Transverse colon (tissue), 4 donors: ENCODE data around the gene NOP16. TPM values are rescaled to one million over a fixed set of nuclear protein-coding genes. Genes with fewer than 3 reads are reported as not detected.

Experiments used
- DNase-seq: peaks from one replicate; pipeline ENCODE4 v3.0.0-alpha.2; 2019
- H3K27ac ChIP-seq, 4 donors: fragments of 200-600 bp; sonication (generic); 2 replicates each; pipeline ENCODE4 v1.5.1; 2016 to 2018; ENCODE audit warnings: inconsistent platforms in 4 of 4
- H3K27me3 ChIP-seq: fragments of 200-600 bp; sonication (generic); 2 replicates; pipeline ENCODE4 v1.5.1; 2017; ENCODE audit warnings: inconsistent platforms
- H3K36me3 ChIP-seq, 4 donors: fragments of 200-600 bp; sonication (generic); 2 replicates each; pipeline ENCODE4 v1.5.1; 2017 to 2019; ENCODE audit warnings: inconsistent platforms in 4 of 4
- H3K4me1 ChIP-seq, 4 donors: fragments of 200-600 bp; sonication (generic); 2 replicates each; pipeline ENCODE4 v1.5.1; 2017 to 2020; ENCODE audit warnings: inconsistent platforms in 4 of 4
- H3K4me3 ChIP-seq, 4 donors: fragments of 200-600 bp; sonication (generic); 1 replicate in 1 of 4; 2 replicates in 3 of 4; pipeline versions ENCODE4 v1.5.1 to v1.6.1; 2017 to 2019; ENCODE audit warnings: inconsistent platforms in 4 of 4
- H3K9me3 ChIP-seq, 2 donors: fragments of 200-600 bp; sonication (generic); 2 replicates each; pipeline ENCODE4 v1.5.1; 2017 to 2019; ENCODE audit warnings: inconsistent platforms in 2 of 2
- EP300 ChIP-seq: sonication (generic); formaldehyde crosslinking; IDR thresholded peaks from one replicate; pipeline ENCODE4 v1.6.1; 2017; ENCODE audit warnings: antibody characterized with exemption, low read depth
- POLR2A ChIP-seq: fragments of 450-650 bp; IDR thresholded peaks from one replicate; pipeline ENCODE4 v1.6.1; 2016; ENCODE audit warnings: antibody characterized with exemption, mild to moderate bottlenecking, moderate library complexity
- POLR2AphosphoS5 ChIP-seq, 3 donors: sonication (generic); formaldehyde crosslinking; IDR thresholded peaks; one replicate each; pipeline ENCODE4 v1.6.1; 2016; ENCODE audit warnings: antibody characterized with exemption in 3 of 3
- WGBS, 2 donors: methylation state at CpG; one replicate each; pipeline ENCODE4 v1.1.5; 2018; ENCODE audit warnings: low coverage in 1 of 2; 5-methylcytosine and 5-hydroxymethylcytosine counted together
- in situ Hi-C, 4 donors: fragments of 200-750 bp; cut with MboI; loops; one replicate each; pipeline versions ENCODE4 v1.15.0 to v1.15.1; 2017; ENCODE audit warnings: low sequenced_read_pairs in 3 of 4, low pct_ligation_motif_present in 1 of 4, low pct_unique_long_range_greater_than_20kb in 1 of 4
- intact Hi-C: fragments of 100-400 bp; cut with DNase I; formaldehyde crosslinking; loops from one replicate; pipeline ENCODE4 v1.15.1; 2023; ENCODE audit warnings: low total_unique reads
- total RNA-seq, 4 donors: library from RNA; depleted of rRNA; stranded (reverse); fragments of >200 nt; gene quantifications; one replicate each; pipeline ENCODE4 v1.1.0, GENCODE V29; 2016
- TF ChIP-seq, protein P1 (sequence below), 5 experiments: fragments of 200-600 bp in 3 of 5; fragments of 450-650 bp in 2 of 5; sonication (generic) in 3 of 5; IDR thresholded peaks; 1 replicate in 2 of 5; 2 replicates in 3 of 5; pipeline ENCODE4 v1.5.1; 2016 to 2017; ENCODE audit warnings: antibody characterized with exemption in 5 of 5, inconsistent platforms in 3 of 5, mild to moderate bottlenecking in 2 of 5, moderate library complexity in 1 of 5

NOP16 gene
- total RNA-seq, 4 donors from 2014 or later: 1.8 to 12.7 (median 8.5) TPM

DNA sequence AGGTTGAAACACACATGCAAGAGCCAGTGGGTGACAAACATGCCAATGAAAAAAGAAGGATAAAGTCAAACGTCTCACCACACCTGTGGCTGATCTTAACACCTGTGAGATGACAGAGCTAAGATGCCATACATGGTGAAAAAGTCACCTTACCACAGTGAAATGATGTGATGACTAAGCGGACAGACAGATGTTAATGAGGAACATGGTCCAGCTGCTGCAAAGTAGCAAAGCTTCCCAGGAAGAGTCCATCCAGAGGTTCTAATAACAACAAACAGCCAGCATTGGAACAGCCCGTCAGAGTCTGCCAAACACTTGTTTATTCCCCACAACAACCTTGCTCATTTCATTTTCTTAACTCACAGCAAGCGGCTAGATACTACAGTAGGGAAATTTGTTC lies 28.7 kb downstream of the NOP16 start:
- no peak overlapping the region for H3K4me3 ChIP-seq
- H3K27ac ChIP-seq: no peak overlapping the region
- TF ChIP-seq POLR2A (no peak), EP300 (no peak), POLR2AphosphoS5 (IDR thresholded peaks at IDR 0.05) (no peak)
- TF ChIP-seq, protein P1, sequence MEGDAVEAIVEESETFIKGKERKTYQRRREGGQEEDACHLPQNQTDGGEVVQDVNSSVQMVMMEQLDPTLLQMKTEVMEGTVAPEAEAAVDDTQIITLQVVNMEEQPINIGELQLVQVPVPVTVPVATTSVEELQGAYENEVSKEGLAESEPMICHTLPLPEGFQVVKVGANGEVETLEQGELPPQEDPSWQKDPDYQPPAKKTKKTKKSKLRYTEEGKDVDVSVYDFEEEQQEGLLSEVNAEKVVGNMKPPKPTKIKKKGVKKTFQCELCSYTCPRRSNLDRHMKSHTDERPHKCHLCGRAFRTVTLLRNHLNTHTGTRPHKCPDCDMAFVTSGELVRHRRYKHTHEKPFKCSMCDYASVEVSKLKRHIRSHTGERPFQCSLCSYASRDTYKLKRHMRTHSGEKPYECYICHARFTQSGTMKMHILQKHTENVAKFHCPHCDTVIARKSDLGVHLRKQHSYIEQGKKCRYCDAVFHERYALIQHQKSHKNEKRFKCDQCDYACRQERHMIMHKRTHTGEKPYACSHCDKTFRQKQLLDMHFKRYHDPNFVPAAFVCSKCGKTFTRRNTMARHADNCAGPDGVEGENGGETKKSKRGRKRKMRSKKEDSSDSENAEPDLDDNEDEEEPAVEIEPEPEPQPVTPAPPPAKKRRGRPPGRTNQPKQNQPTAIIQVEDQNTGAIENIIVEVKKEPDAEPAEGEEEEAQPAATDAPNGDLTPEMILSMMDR (IDR thresholded peaks at IDR 0.05): no peak
- no peak for DNase-seq
- in situ Hi-C loops: no loop called here
- peaks cover 0 to 19% (median 7%) of the 10 kb centered on the region in 4 donors for H3K36me3 ChIP-seq
- 64 to 67% methylated on average over 4 of the region's 4 CpGs for WGBS, 2 donors
- intact Hi-C loops: no loop called here
- peaks cover 0 to 25% (median 11%) of the 10 kb centered on the region in 4 donors for H3K4me1 ChIP-seq
- peaks cover 6% of the 10 kb centered on the region for H3K27me3 ChIP-seq
- no peaks in the 10 kb centered on the region for H3K9me3 ChIP-seq

DNA sequence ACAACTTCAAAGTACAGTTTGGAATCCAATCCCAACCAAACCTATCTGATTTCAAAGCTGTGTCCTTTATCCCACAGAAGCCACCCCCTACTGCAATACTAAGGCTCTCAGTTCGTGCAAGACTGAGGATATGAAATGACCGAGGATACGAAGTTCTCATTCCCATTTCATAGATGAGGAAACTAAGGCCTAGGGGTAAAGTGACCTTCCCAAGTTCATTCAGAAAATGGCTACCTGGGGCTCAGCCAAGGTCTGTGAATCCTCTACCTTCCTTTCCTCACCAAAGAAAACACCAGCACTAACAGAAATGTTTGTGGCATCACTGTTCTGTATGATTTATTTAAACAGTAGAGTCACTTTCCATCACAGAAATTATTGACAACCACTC lies 32.2 kb downstream of the NOP16 start:
- DNase-seq: no peak
- Histone ChIP-seq H3K27ac (no peak overlapping the region), H3K9me3 (no peaks in the 10 kb centered on the region), H3K36me3 (peaks cover 0 to 36% (median 17%) of the 10 kb centered on the region in 4 donors), H3K4me3 (no peak overlapping the region), H3K27me3 (no peaks in the 10 kb centered on the region), H3K4me1 (peaks cover 0 to 17% (median 9%) of the 10 kb centered on the region in 4 donors)
- no peak for TF ChIP-seq POLR2AphosphoS5 (IDR thresholded peaks at IDR 0.05)
- in situ Hi-C loops: no loop called here
- intact Hi-C loops: no loop called here
- 93 to 97% methylated on average over 3 of the region's 3 CpGs for WGBS, 2 donors

DNA sequence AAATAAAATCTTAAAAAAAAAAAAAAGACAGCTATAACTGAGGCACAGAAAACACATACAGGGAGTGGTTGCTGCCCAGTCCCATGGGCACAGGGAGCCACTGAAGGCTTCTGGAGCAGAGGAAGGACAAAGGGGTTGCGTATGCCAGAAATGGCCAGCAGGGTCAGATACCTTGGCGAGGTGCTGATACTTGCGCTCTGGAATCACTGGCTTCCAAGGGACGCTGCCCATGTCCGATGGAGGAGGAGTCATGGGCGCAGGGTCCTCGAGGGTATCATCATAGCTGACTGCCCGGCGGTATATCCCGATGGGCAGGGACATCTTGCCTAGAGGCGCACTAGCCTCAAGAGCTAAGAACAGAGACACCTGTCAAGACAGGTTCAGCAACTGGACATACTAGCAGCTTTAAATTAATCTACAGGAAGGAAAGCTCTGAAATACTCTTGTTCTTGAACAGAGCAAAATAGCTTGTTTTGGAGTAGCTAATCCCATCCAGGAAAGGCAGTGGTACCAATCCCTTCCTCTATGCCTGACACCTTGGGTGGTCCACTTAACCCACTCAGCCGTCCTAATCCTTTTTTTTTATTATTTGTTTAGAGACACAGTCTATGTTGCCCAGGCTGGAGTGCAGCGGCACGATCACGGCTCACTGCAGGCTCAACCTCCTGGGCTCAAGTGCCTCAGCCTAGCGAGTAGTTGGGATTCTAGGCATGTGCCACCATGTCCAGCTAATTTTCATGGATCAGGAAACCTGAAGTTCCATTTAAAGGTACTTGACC lies 32.8 kb downstream of the NOP16 start:
- WGBS, 2 donors: 88 to 90% methylated on average over 9 to 16 of the region's 16 CpGs
- TF ChIP-seq POLR2AphosphoS5 (IDR thresholded peaks at IDR 0.05): no peak
- TF ChIP-seq EP300: no peak
- TF ChIP-seq, protein P1 (IDR thresholded peaks at IDR 0.05): no peak
- no peak for TF ChIP-seq POLR2A
- peaks cover 0 to 41% (median 19%) of the 10 kb centered on the region in 4 donors for H3K36me3 ChIP-seq

DNA sequence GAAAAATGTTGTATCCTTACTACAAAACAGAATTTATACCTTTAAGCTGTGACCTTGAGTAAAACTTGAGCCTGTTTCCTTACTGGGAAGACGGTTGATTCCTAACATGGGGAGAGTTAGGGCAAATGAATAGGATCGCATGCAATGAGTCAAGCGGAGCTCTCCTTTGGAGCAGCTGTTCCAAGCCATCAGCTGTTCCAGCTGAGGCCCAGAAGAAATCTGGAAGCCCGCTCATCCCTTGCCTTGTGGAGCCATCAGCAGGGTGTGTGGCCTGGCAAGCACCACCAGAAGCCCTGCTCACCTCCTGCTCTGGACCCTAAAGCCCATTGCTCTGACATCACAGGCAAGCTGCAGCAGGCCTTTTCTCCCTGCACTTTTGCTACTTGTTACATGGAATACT lies 34.9 kb downstream of the NOP16 start:
- no peak overlapping the region for H3K27ac ChIP-seq
- TF ChIP-seq EP300 (no peak), POLR2A (no peak), POLR2AphosphoS5 (IDR thresholded peaks at IDR 0.05) (no peak)
- TF ChIP-seq, protein P1 (IDR thresholded peaks at IDR 0.05): no peak
- 95% methylated on average over 4 of the region's 4 CpGs; no CpG with 5 or more reads in 1 of the 2 donors for WGBS, 2 donors
- H3K9me3 ChIP-seq: no peaks in the 10 kb centered on the region
- intact Hi-C loops (no loop called here), in situ Hi-C loops (no loop called here)
- no peak overlapping the region for H3K4me3 ChIP-seq
- DNase-seq: no peak
- peaks cover 0 to 55% (median 24%) of the 10 kb centered on the region in 4 donors for H3K36me3 ChIP-seq
- H3K27me3 ChIP-seq: no peaks in the 10 kb centered on the region
- no peaks in the 10 kb centered on the region for H3K4me1 ChIP-seq

More for the DNA sequence above, 32.8 kb downstream of the NOP16 start:
- no peak for DNase-seq
- Histone ChIP-seq H3K9me3 (no peaks in the 10 kb centered on the region), H3K4me1 (peaks cover 0 to 15% (median 7%) of the 10 kb centered on the region in 4 donors), H3K4me3 (no peak overlapping the region), H3K27ac (no peak overlapping the region), H3K27me3 (no peaks in the 10 kb centered on the region)
- in situ Hi-C loops: no loop called here
- intact Hi-C loops: no loop called here
